ENCODE data around the gene CFAP58.

CFAP58 gene

DNA sequence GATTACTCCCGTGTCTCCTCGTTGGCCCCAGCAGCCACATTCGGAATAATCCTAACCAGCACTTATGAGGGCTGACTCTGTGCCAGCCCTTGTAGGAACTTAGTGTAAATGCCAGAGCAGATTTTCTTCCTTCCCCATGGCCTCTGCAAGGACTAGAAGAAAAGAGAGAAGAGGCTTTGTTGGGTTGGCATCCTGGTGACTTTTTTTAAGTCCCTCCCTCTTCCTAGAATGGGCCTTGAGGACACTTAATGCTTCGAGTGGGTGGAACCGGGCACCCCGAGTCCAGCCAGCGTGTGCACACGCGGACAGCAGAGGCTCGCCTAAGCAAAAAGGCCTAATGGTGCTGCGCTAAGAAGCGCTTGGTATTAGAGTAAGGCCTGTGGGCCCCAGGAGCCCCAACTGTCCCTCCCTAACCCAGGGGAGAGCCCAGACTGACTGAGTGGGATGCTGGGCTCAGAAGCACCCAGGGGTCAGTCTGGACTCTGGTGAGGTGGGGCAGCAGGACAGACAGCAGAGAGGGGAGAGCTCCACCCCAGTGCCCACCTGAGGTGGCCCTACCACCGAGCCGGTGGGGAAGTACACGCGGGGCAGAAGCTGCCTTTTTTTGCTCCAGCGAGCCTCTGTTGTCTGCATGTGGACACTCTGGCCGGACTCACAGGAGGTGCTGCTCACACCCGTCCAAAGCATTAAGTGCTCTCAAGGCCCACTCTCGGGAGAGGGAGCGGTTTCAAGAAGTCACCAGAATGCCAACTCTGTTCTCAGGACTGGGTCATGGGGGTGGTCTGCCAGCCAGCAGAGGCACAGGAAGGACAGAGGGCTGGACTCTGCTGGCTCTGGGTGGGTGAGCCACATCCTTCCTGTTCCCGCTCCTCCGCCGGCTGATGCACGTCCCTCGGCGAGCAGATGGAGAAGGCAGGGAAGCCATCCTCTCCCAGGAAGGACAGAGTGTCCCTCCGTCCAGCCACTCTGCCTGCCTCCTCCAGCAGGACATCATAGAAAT is 27.9 kb upstream of the CFAP58 start:
- TF ChIP-seq, protein P1, sequence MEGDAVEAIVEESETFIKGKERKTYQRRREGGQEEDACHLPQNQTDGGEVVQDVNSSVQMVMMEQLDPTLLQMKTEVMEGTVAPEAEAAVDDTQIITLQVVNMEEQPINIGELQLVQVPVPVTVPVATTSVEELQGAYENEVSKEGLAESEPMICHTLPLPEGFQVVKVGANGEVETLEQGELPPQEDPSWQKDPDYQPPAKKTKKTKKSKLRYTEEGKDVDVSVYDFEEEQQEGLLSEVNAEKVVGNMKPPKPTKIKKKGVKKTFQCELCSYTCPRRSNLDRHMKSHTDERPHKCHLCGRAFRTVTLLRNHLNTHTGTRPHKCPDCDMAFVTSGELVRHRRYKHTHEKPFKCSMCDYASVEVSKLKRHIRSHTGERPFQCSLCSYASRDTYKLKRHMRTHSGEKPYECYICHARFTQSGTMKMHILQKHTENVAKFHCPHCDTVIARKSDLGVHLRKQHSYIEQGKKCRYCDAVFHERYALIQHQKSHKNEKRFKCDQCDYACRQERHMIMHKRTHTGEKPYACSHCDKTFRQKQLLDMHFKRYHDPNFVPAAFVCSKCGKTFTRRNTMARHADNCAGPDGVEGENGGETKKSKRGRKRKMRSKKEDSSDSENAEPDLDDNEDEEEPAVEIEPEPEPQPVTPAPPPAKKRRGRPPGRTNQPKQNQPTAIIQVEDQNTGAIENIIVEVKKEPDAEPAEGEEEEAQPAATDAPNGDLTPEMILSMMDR (IDR thresholded peaks at IDR 0.05; ENCODE audit: low read depth, low read length, missing control alignments) = no peak
- in situ Hi-C loops (cut with HindIII; ENCODE audit: low sequenced_read_pairs) = no loop called here
- no peak overlapping the region for H3K4me3 ChIP-seq (ENCODE audit: low read depth, low read length)
- DNase-seq (ENCODE audit: low read depth) = no peak

DNA sequence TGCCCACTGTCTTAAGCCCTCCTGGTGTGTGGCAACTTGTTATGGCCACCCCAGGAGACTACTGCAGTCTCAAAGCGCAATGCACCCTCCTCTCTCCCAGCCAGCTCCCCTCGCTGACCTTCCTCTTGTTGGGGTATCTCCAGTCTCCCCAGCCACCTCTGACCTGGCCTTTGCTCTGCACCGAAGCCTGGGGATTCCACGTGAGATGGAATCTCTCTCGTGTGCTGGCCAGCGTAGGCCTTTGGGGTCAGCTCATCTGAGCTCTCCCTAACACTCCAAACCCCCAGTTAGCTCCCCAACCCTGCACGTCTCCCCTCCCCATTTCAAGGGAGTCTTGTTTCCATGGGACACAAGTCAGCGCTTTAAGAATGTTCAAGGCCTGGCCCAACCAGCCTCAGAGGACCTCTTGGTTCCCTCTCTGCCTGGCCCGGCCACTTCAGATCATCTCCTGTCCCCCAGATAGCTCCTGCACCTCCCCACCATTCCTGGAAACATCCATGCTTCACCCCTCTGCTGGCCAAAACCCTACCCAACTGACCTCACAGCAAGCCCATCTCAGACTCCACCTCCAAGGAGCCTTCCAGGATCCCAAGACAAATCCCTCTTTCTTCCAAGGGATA is 26.5 kb upstream of the CFAP58 start:
- no peak for DNase-seq (ENCODE audit: low read depth)
- H3K4me3 ChIP-seq (ENCODE audit: low read depth, low read length) = no peak overlapping the region
- in situ Hi-C loops (cut with HindIII; ENCODE audit: low sequenced_read_pairs) = no loop called here
- TF ChIP-seq, protein P1 (IDR thresholded peaks at IDR 0.05; ENCODE audit: low read depth, low read length, missing control alignments) = no peak

DNA sequence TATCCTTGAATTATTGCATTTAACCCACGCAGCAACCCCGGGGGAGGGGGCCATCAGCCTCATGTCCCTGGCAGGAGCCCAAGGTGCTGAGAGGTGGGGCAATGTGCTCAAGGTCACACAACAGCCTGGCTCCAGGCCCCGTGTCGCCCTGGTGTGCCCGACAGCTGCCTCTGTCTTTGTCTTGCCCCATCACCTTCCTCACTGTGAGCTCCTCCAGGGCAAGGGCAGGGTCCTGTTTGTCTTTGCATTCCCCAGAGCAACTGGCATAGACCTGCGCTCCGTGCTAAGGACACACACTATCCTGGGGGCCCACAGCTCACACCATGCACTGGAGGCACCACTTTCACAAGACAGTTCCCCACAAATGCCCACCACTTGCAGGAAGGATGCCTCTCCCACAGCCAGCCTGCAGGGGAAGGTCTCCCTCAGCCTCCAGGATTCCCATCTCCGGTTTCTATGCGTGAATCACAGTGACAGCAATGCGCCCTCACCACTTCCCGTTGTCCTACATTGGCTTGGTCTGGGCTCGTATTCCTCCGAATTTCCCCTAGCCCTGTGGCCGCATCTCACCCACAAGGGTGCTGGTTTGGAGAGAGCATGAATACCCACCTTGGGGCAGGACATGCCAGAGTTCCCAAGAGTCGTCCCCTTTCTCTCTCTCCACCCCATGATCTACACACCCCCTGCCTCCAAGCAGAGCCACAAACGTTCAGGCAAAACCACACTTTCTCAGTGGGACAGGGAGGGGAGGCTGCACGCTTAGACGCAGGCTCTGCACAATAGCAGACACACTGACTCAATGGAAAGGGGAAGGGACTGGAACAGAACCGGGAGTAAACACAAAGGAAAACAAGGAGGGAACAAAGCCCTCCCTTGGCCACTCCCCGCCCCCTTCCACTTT is 25.6 kb upstream of the CFAP58 start:
- peak; percentile 73 for DNase-seq (ENCODE audit: low read depth)
- in situ Hi-C loops (cut with HindIII; ENCODE audit: low sequenced_read_pairs) = no loop called here
- TF ChIP-seq, protein P1 (IDR thresholded peaks at IDR 0.05; ENCODE audit: low read depth, low read length, missing control alignments) = no peak
- peak overlapping the region; percentile 22 for H3K4me3 ChIP-seq (ENCODE audit: low read depth, low read length)

GRCh38 chr10:104328646-104328895 is 25.1 kb upstream of the CFAP58 start:
- in situ Hi-C loops (cut with HindIII; ENCODE audit: low sequenced_read_pairs) = no loop called here
- DNase-seq (ENCODE audit: low read depth) = no peak

DNA sequence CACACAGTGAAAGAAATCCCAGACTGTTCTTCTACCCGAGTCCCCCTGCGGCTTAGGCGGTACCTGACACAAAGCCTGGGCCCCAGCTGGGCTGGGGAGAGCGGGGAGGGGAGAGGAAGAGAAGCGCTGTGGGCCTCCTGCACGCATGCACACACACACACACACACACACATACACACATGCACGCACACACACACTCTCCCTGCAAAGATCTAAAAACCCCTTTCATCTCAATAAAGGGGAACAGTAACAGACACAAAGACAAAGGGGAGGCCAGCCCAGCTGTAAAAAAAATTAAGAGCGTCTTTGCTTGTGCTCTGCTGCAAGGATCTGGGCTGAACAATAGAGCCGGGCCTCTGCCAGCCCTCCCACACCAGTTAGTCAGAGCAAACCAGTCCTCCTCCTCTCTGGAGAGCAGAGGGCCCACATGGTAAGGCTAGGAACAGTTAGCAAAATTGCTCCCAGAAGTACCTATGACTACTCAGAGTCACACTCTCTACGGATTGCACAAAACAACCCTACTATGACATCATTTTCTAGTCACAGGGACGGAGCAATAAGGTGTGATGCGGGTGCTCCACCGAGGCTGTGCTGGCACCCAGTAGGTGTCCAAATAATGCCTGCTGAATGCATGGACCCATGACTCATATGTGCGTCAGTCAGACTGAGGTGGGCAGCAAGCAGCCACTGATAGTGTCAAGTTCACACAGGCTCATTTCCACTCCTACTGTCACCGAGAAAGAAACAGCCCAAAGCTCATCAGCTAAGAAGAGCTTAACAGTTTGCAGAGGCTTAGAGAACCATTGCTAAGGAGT is 24.5 kb upstream of the CFAP58 start:
- H3K4me3 ChIP-seq (ENCODE audit: low read depth, low read length) = peak overlapping the region; percentile 22
- DNase-seq (ENCODE audit: low read depth) = no peak
- in situ Hi-C loops (cut with HindIII; ENCODE audit: low sequenced_read_pairs) = no loop called here
- TF ChIP-seq, protein P1 (IDR thresholded peaks at IDR 0.05; ENCODE audit: low read depth, low read length, missing control alignments) = no peak

More at GRCh38 chr10:104328646-104328895, 25.1 kb upstream of the CFAP58 start:
- TF ChIP-seq, protein P1 (IDR thresholded peaks at IDR 0.05; ENCODE audit: low read depth, low read length, missing control alignments) = no peak
- H3K4me3 ChIP-seq (ENCODE audit: low read depth, low read length) = peak overlapping the region; percentile 22
